Endothelial cell of umbilical vein (primary cell): ENCODE measurements around the gene ATP2B2. TPM values are rescaled to one million over a fixed set of nuclear protein-coding genes. Genes with fewer than 3 reads are reported as not detected.

Experiments
- BruUV-seq: library from RNA; stranded (reverse); fragments of 400-500 nt; replicated peaks from 2 replicates; lab custom pipeline; 2021; lab: Mats Ljungman, UMichigan
- CTCF ChIA-PET: fragments of 300-600, 350-600 bp; sonication (Branson Sonifier 250); formaldehyde crosslinking; loops from one replicate; lab custom pipeline; 2021; ENCODE audit warnings: antibody characterized with exemption, inconsistent platforms; lab: Charles Lee
- POLR2A ChIA-PET: fragments of 300-600, 350-600 bp; sonication (Branson Sonifier 250); formaldehyde crosslinking; loops from one replicate; lab custom pipeline; 2021; ENCODE audit warnings: antibody characterized with exemption, inconsistent platforms; lab: Charles Lee
- DNase-seq: peaks from one replicate; pipeline ENCODE4 v3.0.0-alpha.2; 2011; ENCODE audit warnings: low read depth, low spot score
- FAIRE-seq: peaks from 2 replicates; lab custom pipeline; 2011; peaks lifted over from hg19 to GRCh38; lab: Jason Lieb, UNC
- H2AFZ ChIP-seq: 2 replicates; pipeline ENCODE4 v1.6.0; 2012; ENCODE audit warnings: low read depth, low read length, control low read depth, inconsistent platforms
- H3K27ac ChIP-seq: 2 replicates; pipeline ENCODE4 v1.5.1; 2011; ENCODE audit warnings: low read depth, mild to moderate bottlenecking, control low read depth, low read length, moderate library complexity; ENCODE audit not compliant: insufficient read depth
- H3K27me3 ChIP-seq, 2 experiments: 2 replicates each; pipeline versions ENCODE4 v1.6.0 to v1.6.1; 2011; ENCODE audit warnings: low read length in 2 of 2, mixed read lengths in 1 of 2; ENCODE audit not compliant: control insufficient read depth in 2 of 2, insufficient read depth in 2 of 2
- H3K36me3 ChIP-seq, 2 experiments: 2 replicates in 1 of 2; 3 replicates in 1 of 2; pipeline ENCODE4 v1.5.1; 2011; ENCODE audit warnings: low read length in 2 of 2, mild to moderate bottlenecking in 1 of 2, moderate library complexity in 1 of 2; ENCODE audit not compliant: control insufficient read depth in 2 of 2, insufficient read depth in 2 of 2; ENCODE audit errors: extremely low read depth in 1 of 2
- H3K4me1 ChIP-seq: 3 replicates; pipeline ENCODE4 v1.5.1; 2011; ENCODE audit warnings: mild to moderate bottlenecking, low read length; ENCODE audit not compliant: control insufficient read depth, insufficient read depth; ENCODE audit errors: extremely low read depth
- H3K4me2 ChIP-seq: 2 replicates; pipeline ENCODE4 v1.6.1; 2011; ENCODE audit warnings: low read length, control low read depth, mixed read lengths; ENCODE audit not compliant: insufficient read depth
- H3K4me3 ChIP-seq, 3 experiments: fragments of 200-600 bp in 1 of 3; sonication (generic), shearing (Covaris generic) in 1 of 3; replicated peaks in 1 of 3; 2 replicates each; pipeline ENCODE4 v1.5.1; 2011 to 2016; ENCODE audit warnings: control low read depth in 3 of 3, low read length in 3 of 3, mild to moderate bottlenecking in 2 of 3, inconsistent platforms in 1 of 3, low read depth in 1 of 3, moderate library complexity in 1 of 3; ENCODE audit not compliant: insufficient read depth in 1 of 3
- H3K79me2 ChIP-seq: 2 replicates; pipeline ENCODE4 v1.6.0; 2012; ENCODE audit warnings: low read length, inconsistent platforms; ENCODE audit not compliant: control insufficient read depth, insufficient read depth
- H3K9ac ChIP-seq: replicated peaks from 2 replicates; pipeline ENCODE3; 2011; ENCODE audit warnings: low read length, control low read depth; ENCODE audit not compliant: insufficient read depth; ENCODE audit errors: extremely low read depth
- H3K9me1 ChIP-seq: replicated peaks from 3 replicates; pipeline ENCODE4 v1.6.0; 2011; ENCODE audit warnings: mild to moderate bottlenecking, low read length; ENCODE audit not compliant: control insufficient read depth, insufficient read depth; ENCODE audit errors: extremely low read depth
- H3K9me3 ChIP-seq: replicated peaks from 2 replicates; pipeline ENCODE4 v1.5.1; 2012; ENCODE audit warnings: low read length, inconsistent platforms; ENCODE audit not compliant: control insufficient read depth, insufficient read depth
- H4K20me1 ChIP-seq: replicated peaks from 2 replicates; pipeline ENCODE3; 2011; ENCODE audit warnings: mild to moderate bottlenecking, low read length; ENCODE audit not compliant: control insufficient read depth, insufficient read depth; ENCODE audit errors: extremely low read depth
- CTCF ChIP-seq, 2 donors: IDR thresholded peaks; 1 replicate in 1 of 2; 2 replicates in 1 of 2; pipeline ENCODE4 v1.5.1; 2011; ENCODE audit warnings: low read length in 2 of 2, mild to moderate bottlenecking in 2 of 2, moderate library complexity in 2 of 2, control low read depth in 1 of 2, inconsistent platforms in 1 of 2, low read depth in 1 of 2; ENCODE audit not compliant: insufficient read depth in 1 of 2; ENCODE audit errors: extremely low read depth in 1 of 2
- EZH2 ChIP-seq: IDR thresholded peaks from 2 replicates; pipeline ENCODE4 v1.6.1; 2012; ENCODE audit warnings: borderline replicate concordance, low read depth, mild to moderate bottlenecking, moderate library complexity, low read length, inconsistent platforms; ENCODE audit not compliant: severe bottlenecking
- FOS ChIP-seq: IDR thresholded peaks from 2 replicates; pipeline ENCODE4 v1.6.1; 2011; ENCODE audit warnings: mild to moderate bottlenecking, low read length, moderate library complexity, borderline replicate concordance; ENCODE audit not compliant: insufficient read depth
- GATA2 ChIP-seq: IDR thresholded peaks from 2 replicates; pipeline ENCODE4 v1.7.0; 2011; ENCODE audit warnings: low read depth, mild to moderate bottlenecking, moderate library complexity, mixed read lengths, low read length; ENCODE audit not compliant: insufficient read length, insufficient read depth
- JUN ChIP-seq: IDR thresholded peaks from 2 replicates; pipeline ENCODE4 v1.6.1; 2011; ENCODE audit warnings: borderline replicate concordance, low read depth; ENCODE audit not compliant: insufficient read length, insufficient read depth
- MAX ChIP-seq: IDR thresholded peaks from 2 replicates; pipeline ENCODE4 v1.6.1; 2011; ENCODE audit not compliant: insufficient read depth, insufficient read length
- MYC ChIP-seq: IDR thresholded peaks from one replicate; pipeline ENCODE4 v1.6.1; 2011; ENCODE audit warnings: mild to moderate bottlenecking, low read depth, low read length
- POLR2A ChIP-seq: IDR thresholded peaks from 2 replicates; pipeline ENCODE4 v1.6.1; 2012; ENCODE audit warnings: low read depth, mild to moderate bottlenecking, control low read depth, low read length
- POLR2AphosphoS5 ChIP-seq: IDR thresholded peaks from 2 replicates; pipeline ENCODE4 v1.6.1; 2012; ENCODE audit warnings: low read depth, mild to moderate bottlenecking, control low read depth, low read length, moderate library complexity; ENCODE audit not compliant: insufficient read depth
- dilution Hi-C: fragments of 300-500 bp; cut with MboI; formaldehyde crosslinking; loops from one replicate; pipeline ENCODE4 v1.15.0; 2019; ENCODE audit warnings: low sequenced_read_pairs; ENCODE audit not compliant: extremely low pct_ligation_motif_present
- intact Hi-C: fragments of 100-400 bp; cut with micrococcal nuclease; formaldehyde crosslinking; loops from one replicate; pipeline ENCODE4 v1.10.0; 2022
- polyA plus RNA-seq, 4 experiments: library from polyadenylated mRNA; depleted of rRNA in 3 of 4; stranded (reverse) in 3 of 4; unstranded in 1 of 4; fragments of >200 nt; gene quantifications; 2 replicates each; pipeline versions ENCODE4 v1.2.1 to v1.2.3, GENCODE V29; 2011 to 2012; ENCODE audit warnings: missing spikeins in 1 of 4
- total RNA-seq: library from RNA; stranded (reverse); gene quantifications from 2 replicates; pipeline ENCODE4 v1.2.3, GENCODE V29; 2021

The ATP2B2 gene
- total and polyA plus RNA-seq, 2 donors (not counting 3 experiments of a cell fraction or from before 2014, with no cell fraction given) = not detected

- Histone ChIP-seq H3K4me3 (no peak overlapping the region), H2AFZ (no peak overlapping the region), H3K79me2 (no peaks in the 10 kb centered on the region), H4K20me1 (no peaks in the 10 kb centered on the region), H3K36me3 (no peaks in the 10 kb centered on the region), H3K4me2 (no peak overlapping the region), H3K9ac (no peak overlapping the region), H3K9me3 (no peaks in the 10 kb centered on the region), H3K27ac (no peak overlapping the region), H3K9me1 (no peaks in the 10 kb centered on the region), H3K4me1 (no peaks in the 10 kb centered on the region), H3K27me3 (no peaks in the 10 kb centered on the region)
- ChIA-PET POLR2A (no interaction called here), CTCF (interaction anchor here (1.1 kb wide), 1 partner anchor 185 kb away, joined by 3 read pairs; no protein-coding TSS in a partner anchor)
- intact Hi-C loops (no loop called here), dilution Hi-C loops (no loop called here)
- BruUV-seq = no TSS peak
- TF ChIP-seq GATA2 (no peak), CTCF (IDR thresholded peaks at IDR 0.05; ENCODE audit: extremely low read depth in 1 of 2, insufficient read depth in 1 of 2, low read depth in 1 of 2, low read length in 2 of 2) (no peak), POLR2AphosphoS5 (no peak), EZH2 (no peak), MAX (no peak), POLR2A (no peak), JUN (no peak), FOS (no peak), MYC (no peak)
- FAIRE-seq = no peak
- DNase-seq = no peak
Measured at GRCh38 chr3:10553591-10554235, 48.3 kb upstream of the ATP2B2 start.
